ENCODE results near the gene UQCC3. TPM values are rescaled to one million over a fixed set of nuclear protein-coding genes. Genes with fewer than 3 reads are reported as not detected.

UQCC3 gene
- total and polyA plus RNA-seq, 2 of the 4 experiments (the other 2 are of a cell fraction): 5.7 to 9.7 TPM

DNA sequence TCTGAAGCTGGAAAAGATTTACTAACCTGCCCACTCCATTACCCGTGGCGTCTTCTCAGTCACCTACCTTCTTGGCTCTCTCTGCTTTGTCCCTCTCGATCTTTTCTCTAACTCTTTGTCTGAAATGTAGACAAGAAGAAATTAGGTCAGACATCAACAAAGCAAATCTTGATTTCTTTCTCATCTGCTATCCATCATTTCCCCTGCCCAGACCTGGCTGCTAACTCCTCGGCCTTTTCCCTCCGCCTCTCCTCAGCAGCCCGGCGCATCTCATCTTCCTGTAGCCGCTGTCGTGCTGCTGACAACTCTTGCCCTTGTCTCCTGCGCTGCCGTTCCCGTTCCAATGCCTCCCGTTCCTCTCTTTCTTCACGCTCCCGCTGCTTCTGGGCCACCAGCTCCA, 6.2 kb downstream of the UQCC3 start:
- H3K14ac ChIP-seq (replicated peaks; ENCODE audit: low read depth, low read length): no peak overlapping the region
- H3K18ac ChIP-seq (ENCODE audit: low read depth, low read length): no peak overlapping the region
- in situ Hi-C loops (cut with MboI; ENCODE audit: low sequenced_read_pairs) (no loop called here), intact Hi-C loops (cut with micrococcal nuclease) (no loop called here), dilution Hi-C loops (cut with HindIII; ENCODE audit: low sequenced_read_pairs, unreplicated experiment) (no loop called here)
- H2BK5ac ChIP-seq (ENCODE audit: low read depth, low read length, poor library complexity, severe bottlenecking): no peak overlapping the region
- 88% methylated on average over 6 of the region's 15 CpGs; no CpG with 5 or more reads in 1 of the 2 experiments for WGBS, 2 experiments (ENCODE audit: extremely low coverage in 2 of 2, insufficient read length in 1 of 2)
- H2AK5ac ChIP-seq (ENCODE audit: low read depth, low read length): no peak overlapping the region
- H3K9ac ChIP-seq (ENCODE audit: low read depth, low read length): no peak overlapping the region; the same call in 1 of the 2 replicates
- no peak overlapping the region for H3K27ac ChIP-seq (ENCODE audit: insufficient read depth, low read length)
- CTCF ChIA-PET: no interaction called here
- no peak overlapping the region for H2BK120ac ChIP-seq (ENCODE audit: low read depth, low read length)
- POLR2A ChIA-PET (ENCODE audit: unreplicated experiment): no interaction called here
- H3K4me3 ChIP-seq (ENCODE audit: insufficient read depth, low read depth, low read length): 0 out of 2 replicates have a peak overlapping the region, but pooled peaks have one; percentile 13
- no peaks in the 10 kb centered on the region for H3K9me3 ChIP-seq (ENCODE audit: control insufficient read depth, insufficient read depth, low read length)
- no peak overlapping the region for H4K8ac ChIP-seq (ENCODE audit: low read depth in 2 of 2, low read length in 2 of 2)
- H3K4me2 ChIP-seq (ENCODE audit: low read depth, low read length): peak overlapping the region; percentile 99
- no peaks in the 10 kb centered on the region for H4K20me1 ChIP-seq (ENCODE audit: insufficient read depth, low read length)
- H3K27me3 ChIP-seq (ENCODE audit: control insufficient read depth, insufficient read depth, low read length): no peaks in the 10 kb centered on the region
- H3K79me1 ChIP-seq (ENCODE audit: low read depth in 1 of 2, low read length in 2 of 2): peaks cover 13 to 35% of the 10 kb centered on the region in 2 experiments; a peak in 3 of 4 replicates
- TF ChIP-seq BHLHE40 (IDR thresholded peaks at IDR 0.05; ENCODE audit: low read depth, low read length) (no peak), NFE2L2 (IDR thresholded peaks at IDR 0.05; ENCODE audit: low read depth, low read length) (no peak), FOS (IDR thresholded peaks at IDR 0.05; ENCODE audit: low read depth, low read length) (no peak), SMC3 (IDR thresholded peaks at IDR 0.05; ENCODE audit: low read depth, low read length) (no peak), CEBPB (IDR thresholded peaks at IDR 0.05; ENCODE audit: low read depth, low read length) (no peak), CHD1 (IDR thresholded peaks at IDR 0.05; ENCODE audit: low read depth, low read length) (no peak), RFX5 (IDR thresholded peaks at IDR 0.05; ENCODE audit: low read depth, low read length) (no peak), RCOR1 (IDR thresholded peaks at IDR 0.05; ENCODE audit: insufficient replicate concordance, low read length) (no peak), RAD21 (IDR thresholded peaks at IDR 0.05; ENCODE audit: low read length) (no peak), MAFK (IDR thresholded peaks at IDR 0.05; ENCODE audit: low read depth, low read length) (no peak), MXI1 (IDR thresholded peaks at IDR 0.05; ENCODE audit: borderline replicate concordance, low read depth, low read length) (no peak), MAZ (IDR thresholded peaks at IDR 0.05; ENCODE audit: borderline replicate concordance, low read depth, low read length) (no peak), POLR2A (IDR thresholded peaks at IDR 0.05; ENCODE audit: low read depth, low read length) (no peak)
- TF ChIP-seq, protein P1, sequence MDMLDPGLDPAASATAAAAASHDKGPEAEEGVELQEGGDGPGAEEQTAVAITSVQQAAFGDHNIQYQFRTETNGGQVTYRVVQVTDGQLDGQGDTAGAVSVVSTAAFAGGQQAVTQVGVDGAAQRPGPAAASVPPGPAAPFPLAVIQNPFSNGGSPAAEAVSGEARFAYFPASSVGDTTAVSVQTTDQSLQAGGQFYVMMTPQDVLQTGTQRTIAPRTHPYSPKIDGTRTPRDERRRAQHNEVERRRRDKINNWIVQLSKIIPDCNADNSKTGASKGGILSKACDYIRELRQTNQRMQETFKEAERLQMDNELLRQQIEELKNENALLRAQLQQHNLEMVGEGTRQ (IDR thresholded peaks at IDR 0.05; ENCODE audit: low read depth, low read length): no peak
- TF ChIP-seq, protein P2, sequence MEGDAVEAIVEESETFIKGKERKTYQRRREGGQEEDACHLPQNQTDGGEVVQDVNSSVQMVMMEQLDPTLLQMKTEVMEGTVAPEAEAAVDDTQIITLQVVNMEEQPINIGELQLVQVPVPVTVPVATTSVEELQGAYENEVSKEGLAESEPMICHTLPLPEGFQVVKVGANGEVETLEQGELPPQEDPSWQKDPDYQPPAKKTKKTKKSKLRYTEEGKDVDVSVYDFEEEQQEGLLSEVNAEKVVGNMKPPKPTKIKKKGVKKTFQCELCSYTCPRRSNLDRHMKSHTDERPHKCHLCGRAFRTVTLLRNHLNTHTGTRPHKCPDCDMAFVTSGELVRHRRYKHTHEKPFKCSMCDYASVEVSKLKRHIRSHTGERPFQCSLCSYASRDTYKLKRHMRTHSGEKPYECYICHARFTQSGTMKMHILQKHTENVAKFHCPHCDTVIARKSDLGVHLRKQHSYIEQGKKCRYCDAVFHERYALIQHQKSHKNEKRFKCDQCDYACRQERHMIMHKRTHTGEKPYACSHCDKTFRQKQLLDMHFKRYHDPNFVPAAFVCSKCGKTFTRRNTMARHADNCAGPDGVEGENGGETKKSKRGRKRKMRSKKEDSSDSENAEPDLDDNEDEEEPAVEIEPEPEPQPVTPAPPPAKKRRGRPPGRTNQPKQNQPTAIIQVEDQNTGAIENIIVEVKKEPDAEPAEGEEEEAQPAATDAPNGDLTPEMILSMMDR (conservative IDR thresholded peaks at IDR 0.05; ENCODE audit: low read depth, low read length): no peak
- TF ChIP-seq, protein P3, sequence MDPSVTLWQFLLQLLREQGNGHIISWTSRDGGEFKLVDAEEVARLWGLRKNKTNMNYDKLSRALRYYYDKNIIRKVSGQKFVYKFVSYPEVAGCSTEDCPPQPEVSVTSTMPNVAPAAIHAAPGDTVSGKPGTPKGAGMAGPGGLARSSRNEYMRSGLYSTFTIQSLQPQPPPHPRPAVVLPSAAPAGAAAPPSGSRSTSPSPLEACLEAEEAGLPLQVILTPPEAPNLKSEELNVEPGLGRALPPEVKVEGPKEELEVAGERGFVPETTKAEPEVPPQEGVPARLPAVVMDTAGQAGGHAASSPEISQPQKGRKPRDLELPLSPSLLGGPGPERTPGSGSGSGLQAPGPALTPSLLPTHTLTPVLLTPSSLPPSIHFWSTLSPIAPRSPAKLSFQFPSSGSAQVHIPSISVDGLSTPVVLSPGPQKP (IDR thresholded peaks at IDR 0.05; ENCODE audit: borderline replicate concordance, low read depth, low read length): no peak
- H2BK20ac ChIP-seq (ENCODE audit: low read depth, low read length): no peak overlapping the region
- DNase-seq: no peak
- H4K5ac ChIP-seq (ENCODE audit: low read depth, low read length): no peak overlapping the region
- BruUV-seq (replicated peaks): no TSS peak
- H3K4me1 ChIP-seq (ENCODE audit: control insufficient read depth, insufficient read depth, low read length): peaks cover 10% of the 10 kb centered on the region
- no peak overlapping the region for H4K91ac ChIP-seq (ENCODE audit: insufficient read depth, low read depth, low read length)
- peaks cover 4% of the 10 kb centered on the region; the same call in 1 of the 2 replicates for H3K9me1 ChIP-seq (ENCODE audit: insufficient read depth, low read length)
- H3K4ac ChIP-seq (ENCODE audit: low read depth, low read length): no peak overlapping the region
- no peak overlapping the region for H3K56ac ChIP-seq (ENCODE audit: extremely low read depth, insufficient read depth, low read length)
- H3K23ac ChIP-seq (ENCODE audit: low read depth, low read length): no peak overlapping the region
- peaks cover 19% of the 10 kb centered on the region for H3K36me3 ChIP-seq (ENCODE audit: control insufficient read depth, insufficient read depth, low read length)
- H2AK9ac ChIP-seq (replicated peaks; ENCODE audit: low read depth, low read length, poor library complexity): no peak overlapping the region
- no peak overlapping the region for H2BK15ac ChIP-seq (ENCODE audit: low read depth, low read length)
- no peak for ATAC-seq (ENCODE audit: low read depth)
- no peak overlapping the region for H2AFZ ChIP-seq (replicated peaks; ENCODE audit: low read length, poor library complexity)

Data from IMR-90 (cell line).